Neuron (in vitro differentiated cells): ENCODE measurements around the gene EXOC6B.

Experiments used
- H2AFZ ChIP-seq: one replicate; pipeline ENCODE4 v1.6.1; 2013; ENCODE audit warnings: low read depth, mild to moderate bottlenecking, inconsistent platforms, low read length, moderate library complexity
- H3K27me3 ChIP-seq: one replicate; pipeline ENCODE4 v1.6.1; 2013; ENCODE audit warnings: low read length; ENCODE audit not compliant: insufficient read depth
- H3K36me3 ChIP-seq: one replicate; pipeline ENCODE4 v1.6.1; 2013; ENCODE audit warnings: low read length; ENCODE audit not compliant: insufficient read depth
- H3K4me1 ChIP-seq: one replicate; pipeline ENCODE4 v1.6.1; 2013; ENCODE audit warnings: low read length; ENCODE audit not compliant: insufficient read depth
- H3K4me3 ChIP-seq: 2 replicates; pipeline ENCODE4 v1.5.1; 2013; ENCODE audit warnings: mild to moderate bottlenecking, low read length, moderate library complexity
- H3K9me3 ChIP-seq: one replicate; pipeline ENCODE4 v1.6.1; 2013; ENCODE audit warnings: low read length

Gene EXOC6B

GRCh38 chr2:72796766-72797165 is 29.1 kb downstream of the EXOC6B start:
- Histone ChIP-seq H3K4me3 (no peak overlapping the region), H3K27me3 (no peaks in the 10 kb centered on the region), H3K4me1 (no peaks in the 10 kb centered on the region), H2AFZ (no peak overlapping the region), H3K9me3 (no peaks in the 10 kb centered on the region), H3K36me3 (no peaks in the 10 kb centered on the region)

GRCh38 chr2:72794572-72794971 is 31.3 kb downstream of the EXOC6B start:
- H3K36me3 ChIP-seq, result no peaks in the 10 kb centered on the region
- no peaks in the 10 kb centered on the region for H3K27me3 ChIP-seq
- H3K4me3 ChIP-seq, result no peak overlapping the region

GRCh38 chr2:72793798-72794440 is 31.9 kb downstream of the EXOC6B start:
- no peaks in the 10 kb centered on the region for H3K4me1 ChIP-seq
- no peak overlapping the region for H3K4me3 ChIP-seq
- H3K36me3 ChIP-seq, result no peaks in the 10 kb centered on the region
- no peaks in the 10 kb centered on the region for H3K27me3 ChIP-seq
- H2AFZ ChIP-seq, result no peak overlapping the region
- H3K9me3 ChIP-seq, result no peaks in the 10 kb centered on the region

More at GRCh38 chr2:72794572-72794971, 31.3 kb downstream of the EXOC6B start:
- Histone ChIP-seq H3K4me1 (no peaks in the 10 kb centered on the region), H2AFZ (no peak overlapping the region), H3K9me3 (no peaks in the 10 kb centered on the region)

- H3K27me3 ChIP-seq, result no peaks in the 10 kb centered on the region
- H3K36me3 ChIP-seq, result no peaks in the 10 kb centered on the region
- no peaks in the 10 kb centered on the region for H3K4me1 ChIP-seq
- H3K9me3 ChIP-seq, result peaks cover 2% of the 10 kb centered on the region
- no peak overlapping the region for H2AFZ ChIP-seq
- no peak overlapping the region for H3K4me3 ChIP-seq
These were observed 36.6 kb downstream of the EXOC6B start for GRCh38 chr2:72789241-72789640.

GRCh38 chr2:72788756-72789155 is 37.1 kb downstream of the EXOC6B start:
- Histone ChIP-seq H3K27me3 (no peaks in the 10 kb centered on the region), H2AFZ (no peak overlapping the region), H3K4me1 (no peaks in the 10 kb centered on the region), H3K9me3 (peaks cover 2% of the 10 kb centered on the region), H3K36me3 (no peaks in the 10 kb centered on the region), H3K4me3 (no peak overlapping the region)

- Histone ChIP-seq H3K4me3 (no peak overlapping the region), H2AFZ (no peak overlapping the region), H3K36me3 (no peaks in the 10 kb centered on the region), H3K4me1 (no peaks in the 10 kb centered on the region), H3K9me3 (peaks cover 2% of the 10 kb centered on the region), H3K27me3 (no peaks in the 10 kb centered on the region)
These were observed 40.3 kb downstream of the EXOC6B start for GRCh38 chr2:72785517-72785916.

- Histone ChIP-seq H3K27me3 (no peaks in the 10 kb centered on the region), H3K9me3 (peaks cover 4% of the 10 kb centered on the region), H3K4me1 (no peaks in the 10 kb centered on the region), H2AFZ (no peak overlapping the region), H3K4me3 (no peak overlapping the region), H3K36me3 (no peaks in the 10 kb centered on the region)
These were observed 43.3 kb downstream of the EXOC6B start for GRCh38 chr2:72782520-72782919.

- Histone ChIP-seq H3K36me3 (no peaks in the 10 kb centered on the region), H3K4me1 (no peaks in the 10 kb centered on the region), H3K4me3 (no peak overlapping the region)
These were observed 44.4 kb downstream of the EXOC6B start for GRCh38 chr2:72781480-72781879.

GRCh38 chr2:72780477-72780876 is 45.4 kb downstream of the EXOC6B start:
- Histone ChIP-seq H3K27me3 (no peaks in the 10 kb centered on the region), H3K9me3 (peaks cover 3% of the 10 kb centered on the region), H3K36me3 (no peaks in the 10 kb centered on the region), H3K4me1 (no peaks in the 10 kb centered on the region), H2AFZ (no peak overlapping the region), H3K4me3 (no peak overlapping the region)

More at GRCh38 chr2:72781480-72781879, 44.4 kb downstream of the EXOC6B start:
- H2AFZ ChIP-seq, result no peak overlapping the region
- peaks cover 4% of the 10 kb centered on the region for H3K9me3 ChIP-seq
- H3K27me3 ChIP-seq, result no peaks in the 10 kb centered on the region

- no peaks in the 10 kb centered on the region for H3K27me3 ChIP-seq
- no peaks in the 10 kb centered on the region for H3K36me3 ChIP-seq
These were observed 46.3 kb downstream of the EXOC6B start for GRCh38 chr2:72779495-72779894.

GRCh38 chr2:72778410-72778809 is 47.4 kb downstream of the EXOC6B start:
- H3K4me3 ChIP-seq, result no peak overlapping the region
- no peaks in the 10 kb centered on the region for H3K36me3 ChIP-seq
- H2AFZ ChIP-seq, result no peak overlapping the region
- no peaks in the 10 kb centered on the region for H3K27me3 ChIP-seq
- peaks cover 2% of the 10 kb centered on the region for H3K9me3 ChIP-seq
- no peaks in the 10 kb centered on the region for H3K4me1 ChIP-seq

More at GRCh38 chr2:72779495-72779894, 46.3 kb downstream of the EXOC6B start:
- Histone ChIP-seq H3K4me3 (no peak overlapping the region), H2AFZ (no peak overlapping the region), H3K9me3 (peaks cover 2% of the 10 kb centered on the region), H3K4me1 (no peaks in the 10 kb centered on the region)

GRCh38 chr2:72770879-72771461 is 54.9 kb downstream of the EXOC6B start:
- H3K4me1 ChIP-seq, result no peaks in the 10 kb centered on the region
- no peak overlapping the region for H3K4me3 ChIP-seq
- no peaks in the 10 kb centered on the region for H3K9me3 ChIP-seq
- H3K36me3 ChIP-seq, result no peaks in the 10 kb centered on the region
- no peaks in the 10 kb centered on the region for H3K27me3 ChIP-seq
- no peak overlapping the region for H2AFZ ChIP-seq

GRCh38 chr2:72765997-72766609 is 59.7 kb downstream of the EXOC6B start:
- Histone ChIP-seq H3K9me3 (no peaks in the 10 kb centered on the region), H3K27me3 (no peaks in the 10 kb centered on the region), H3K4me3 (no peak overlapping the region), H2AFZ (no peak overlapping the region), H3K36me3 (no peaks in the 10 kb centered on the region), H3K4me1 (no peaks in the 10 kb centered on the region)
